Neural cell (in vitro differentiated cells): ENCODE results near the gene CALHM1. TPM values are rescaled to one million over a fixed set of nuclear protein-coding genes. Genes with fewer than 3 reads are reported as not detected.

Experiments
- H2AFZ ChIP-seq: fragments of 200-600, 300-800 bp; sonication (generic), shearing (Covaris generic); 2 replicates; pipeline ENCODE4 v1.6.0; 2014; ENCODE audit warnings: low read depth, mild to moderate bottlenecking, antibody characterized with exemption, low read length, moderate library complexity
- H3F3A ChIP-seq: fragments of 200-600 bp; shearing (Covaris generic); 2 replicates; pipeline ENCODE4 v1.6.1; 2016; ENCODE audit warnings: mild to moderate bottlenecking, moderate library complexity, mixed read lengths, antibody characterized with exemption, low read length; ENCODE audit not compliant: insufficient read depth, poor library complexity, severe bottlenecking
- H3K27ac ChIP-seq: fragments of 200-600, 300-800 bp; sonication (generic), shearing (Covaris generic); 2 replicates; pipeline ENCODE4 v1.5.1; 2014; ENCODE audit warnings: mild to moderate bottlenecking, low read length, moderate library complexity
- H3K27me3 ChIP-seq: fragments of 300-800, 200-600 bp; sonication (generic), shearing (Covaris generic); 2 replicates; pipeline ENCODE4 v1.6.0; 2014; ENCODE audit warnings: mild to moderate bottlenecking, low read depth, low read length, moderate library complexity; ENCODE audit not compliant: insufficient read depth
- H3K36me3 ChIP-seq: fragments of 300-800, 200-600 bp; sonication (generic), shearing (Covaris generic); 2 replicates; pipeline ENCODE4 v1.5.1; 2014; ENCODE audit warnings: mild to moderate bottlenecking, antibody characterized with exemption, low read length, moderate library complexity; ENCODE audit not compliant: insufficient read depth
- H3K4me2 ChIP-seq: fragments of 300-800, 200-600 bp; sonication (generic), shearing (Covaris generic); 2 replicates; pipeline ENCODE4 v1.6.0; 2014; ENCODE audit warnings: mild to moderate bottlenecking, low read length
- H3K4me3 ChIP-seq: fragments of 300-800, 200-600 bp; sonication (generic), shearing (Covaris generic); 2 replicates; pipeline ENCODE4 v1.5.1; 2014; ENCODE audit warnings: mild to moderate bottlenecking, low read length, moderate library complexity
- H3K79me2 ChIP-seq: fragments of 200-600 bp; shearing (Covaris generic); replicated peaks from 2 replicates; pipeline ENCODE4 v1.6.0; 2014; ENCODE audit warnings: mild to moderate bottlenecking, low read length, moderate library complexity; ENCODE audit not compliant: insufficient read depth
- H3K9ac ChIP-seq: fragments of 300-800, 200-600 bp; sonication (generic), shearing (Covaris generic); 2 replicates; pipeline ENCODE4 v1.6.1; 2016; ENCODE audit warnings: mild to moderate bottlenecking, low read length, mixed read lengths
- H3K9me2 ChIP-seq: fragments of 200-600 bp; shearing (Covaris generic); 2 replicates; pipeline ENCODE4 v1.6.1; 2016; ENCODE audit warnings: mild to moderate bottlenecking, low read length, mixed read lengths; ENCODE audit not compliant: insufficient read depth
- H3K9me3 ChIP-seq: fragments of 200-600, 300-800 bp; sonication (generic), shearing (Covaris generic); 2 replicates; pipeline ENCODE4 v1.6.1; 2016; ENCODE audit warnings: mild to moderate bottlenecking, mixed run types, low read length, moderate library complexity, mixed read lengths
- H4K20me1 ChIP-seq: fragments of 200-600 bp; shearing (Covaris generic); 2 replicates; pipeline ENCODE4 v1.6.1; 2016; ENCODE audit warnings: mild to moderate bottlenecking, mixed run types; ENCODE audit not compliant: insufficient read depth
- EP300 ChIP-seq: fragments of 450-650 bp; conservative IDR thresholded peaks from 2 replicates; pipeline ENCODE4 v1.6.1; 2014; ENCODE audit warnings: antibody characterized with exemption, mild to moderate bottlenecking, moderate library complexity; ENCODE audit not compliant: poor library complexity, severe bottlenecking
- EZH2 ChIP-seq: fragments of 200-600, 300-800 bp; shearing (Covaris generic), sonication (generic); IDR thresholded peaks from 2 replicates; pipeline ENCODE4 v1.6.1; 2014; ENCODE audit warnings: antibody characterized with exemption, low read length, borderline replicate concordance, mild to moderate bottlenecking; ENCODE audit not compliant: insufficient read depth, poor library complexity, severe bottlenecking
- MXI1 ChIP-seq: fragments of 450-650 bp; conservative IDR thresholded peaks from 2 replicates; pipeline ENCODE4 v1.6.1; 2014; ENCODE audit warnings: antibody characterized with exemption, mild to moderate bottlenecking; ENCODE audit not compliant: poor library complexity, severe bottlenecking
- POLR2AphosphoS5 ChIP-seq: IDR thresholded peaks from 2 replicates; pipeline ENCODE4 v1.6.1; 2012
- RAD21 ChIP-seq: fragments of 450-650 bp; conservative IDR thresholded peaks from 2 replicates; pipeline ENCODE4 v1.6.1; 2014; ENCODE audit warnings: antibody characterized with exemption, mild to moderate bottlenecking, moderate library complexity
- SMC3 ChIP-seq: fragments of 450-650 bp; conservative IDR thresholded peaks from 2 replicates; pipeline ENCODE4 v1.6.1; 2014; ENCODE audit warnings: antibody characterized with exemption, mild to moderate bottlenecking, moderate library complexity; ENCODE audit not compliant: poor library complexity
- TAF1 ChIP-seq: IDR thresholded peaks from 2 replicates; pipeline ENCODE4 v1.6.1; 2012; ENCODE audit warnings: low read depth
- polyA plus RNA-seq: library from polyadenylated mRNA; depleted of rRNA; stranded (reverse); fragments of >200 nt; gene quantifications from 2 replicates; pipeline ENCODE4 v1.2.3, GENCODE V29; 2014
- TF ChIP-seq, protein P1 (sequence below): IDR thresholded peaks from 2 replicates; pipeline ENCODE4 v1.6.1; 2012; ENCODE audit warnings: borderline replicate concordance
- TF ChIP-seq, protein P2 (sequence below): fragments of 450-650 bp; IDR thresholded peaks from 2 replicates; pipeline ENCODE4 v1.5.1; 2014; ENCODE audit warnings: antibody characterized with exemption, mild to moderate bottlenecking, moderate library complexity; ENCODE audit not compliant: poor library complexity, severe bottlenecking

The CALHM1 gene
- polyA plus RNA-seq, 1 donor from 2014 or later = not detected

DNA sequence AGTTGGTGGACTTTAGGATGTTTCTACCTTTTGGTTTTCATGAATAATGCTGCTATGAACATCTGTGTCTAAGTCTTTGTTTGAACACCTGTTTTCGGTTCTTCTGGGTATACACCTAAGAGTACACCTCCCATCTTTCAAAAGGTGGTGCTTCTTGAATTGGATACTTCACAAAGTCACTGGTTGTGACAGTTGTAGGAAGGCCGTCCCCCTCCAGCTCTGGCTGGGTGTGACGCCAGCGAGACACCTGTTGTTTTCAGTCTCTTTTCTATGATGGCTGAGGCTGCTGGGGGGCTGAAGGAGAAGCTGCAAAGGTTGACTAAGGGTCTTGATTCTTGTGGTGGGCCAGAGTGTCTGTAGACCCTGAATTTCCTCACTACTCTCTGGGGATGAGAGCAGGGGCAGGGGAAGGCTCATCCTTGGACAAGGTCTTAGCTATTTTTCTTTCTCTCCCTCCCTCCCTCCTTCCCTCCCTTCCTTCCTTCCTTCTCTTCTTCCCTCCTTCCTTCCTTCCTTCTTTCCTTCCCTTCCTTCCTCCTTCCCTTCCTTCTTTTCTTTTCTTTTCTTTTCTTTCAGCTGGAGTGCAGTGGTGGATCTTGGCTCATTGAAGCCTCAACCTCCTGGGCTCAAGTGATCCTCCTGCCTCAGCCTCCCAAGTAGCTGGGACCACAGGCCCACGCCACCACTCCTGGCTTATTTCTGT is 40.4 kb upstream of the CALHM1 start:
- Histone ChIP-seq H3K27me3 (peaks cover 4% of the 10 kb centered on the region), H3K36me3 (no peaks in the 10 kb centered on the region), H3K9me2 (no peaks in the 10 kb centered on the region), H3K9me3 (no peaks in the 10 kb centered on the region), H3F3A (no peaks in the 10 kb centered on the region), H2AFZ (no peak overlapping the region), H3K9ac (no peak overlapping the region), H3K4me2 (no peak overlapping the region), H3K79me2 (peaks cover 33% of the 10 kb centered on the region), H4K20me1 (no peaks in the 10 kb centered on the region), H3K27ac (no peak overlapping the region), H3K4me3 (no peak overlapping the region)
- no peak for TF ChIP-seq RAD21

DNA sequence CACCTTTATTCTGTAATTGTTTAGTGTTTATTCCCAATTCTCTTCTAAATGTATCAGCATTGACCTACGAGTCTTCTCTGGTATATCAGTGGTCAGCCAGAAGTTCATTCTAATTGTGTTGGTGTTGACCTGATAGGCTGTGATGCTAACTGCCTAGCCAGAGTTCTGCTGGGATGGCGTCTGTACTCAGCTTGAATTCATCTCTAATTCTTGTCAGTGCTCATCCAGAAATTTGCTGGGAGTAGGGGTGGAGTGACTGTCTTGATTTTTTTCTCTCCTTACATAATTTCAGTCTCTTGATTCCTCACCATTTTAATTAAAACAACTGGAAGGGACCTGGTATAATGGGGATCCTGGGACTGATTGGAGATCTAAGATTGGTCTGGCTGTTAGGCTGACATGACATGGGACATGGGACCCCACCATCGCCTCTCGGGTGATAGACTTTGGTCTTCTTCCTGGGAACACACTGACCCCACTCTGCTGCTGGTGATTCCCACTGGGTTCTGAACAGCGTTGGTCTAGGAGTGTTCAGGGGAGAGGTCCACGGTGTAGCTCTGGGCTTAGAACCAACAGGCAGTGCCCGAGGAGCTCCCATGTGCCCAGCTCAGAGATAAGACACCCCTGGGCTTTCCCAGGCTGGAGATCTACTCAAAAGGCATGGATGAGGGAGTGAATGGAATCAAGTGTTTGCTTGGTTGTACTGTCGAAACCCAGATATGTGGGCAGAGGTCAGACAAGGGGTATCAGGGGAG is 38.6 kb upstream of the CALHM1 start:
- H3K9me2 ChIP-seq = no peaks in the 10 kb centered on the region
- no peak overlapping the region for H3K4me2 ChIP-seq
- H3K27me3 ChIP-seq = peaks cover 4% of the 10 kb centered on the region
- H4K20me1 ChIP-seq = no peaks in the 10 kb centered on the region
- H3K9ac ChIP-seq = no peak overlapping the region
- no peak for TF ChIP-seq EP300
- no peak for TF ChIP-seq POLR2AphosphoS5
- no peak for TF ChIP-seq RAD21
- TF ChIP-seq, protein P1, sequence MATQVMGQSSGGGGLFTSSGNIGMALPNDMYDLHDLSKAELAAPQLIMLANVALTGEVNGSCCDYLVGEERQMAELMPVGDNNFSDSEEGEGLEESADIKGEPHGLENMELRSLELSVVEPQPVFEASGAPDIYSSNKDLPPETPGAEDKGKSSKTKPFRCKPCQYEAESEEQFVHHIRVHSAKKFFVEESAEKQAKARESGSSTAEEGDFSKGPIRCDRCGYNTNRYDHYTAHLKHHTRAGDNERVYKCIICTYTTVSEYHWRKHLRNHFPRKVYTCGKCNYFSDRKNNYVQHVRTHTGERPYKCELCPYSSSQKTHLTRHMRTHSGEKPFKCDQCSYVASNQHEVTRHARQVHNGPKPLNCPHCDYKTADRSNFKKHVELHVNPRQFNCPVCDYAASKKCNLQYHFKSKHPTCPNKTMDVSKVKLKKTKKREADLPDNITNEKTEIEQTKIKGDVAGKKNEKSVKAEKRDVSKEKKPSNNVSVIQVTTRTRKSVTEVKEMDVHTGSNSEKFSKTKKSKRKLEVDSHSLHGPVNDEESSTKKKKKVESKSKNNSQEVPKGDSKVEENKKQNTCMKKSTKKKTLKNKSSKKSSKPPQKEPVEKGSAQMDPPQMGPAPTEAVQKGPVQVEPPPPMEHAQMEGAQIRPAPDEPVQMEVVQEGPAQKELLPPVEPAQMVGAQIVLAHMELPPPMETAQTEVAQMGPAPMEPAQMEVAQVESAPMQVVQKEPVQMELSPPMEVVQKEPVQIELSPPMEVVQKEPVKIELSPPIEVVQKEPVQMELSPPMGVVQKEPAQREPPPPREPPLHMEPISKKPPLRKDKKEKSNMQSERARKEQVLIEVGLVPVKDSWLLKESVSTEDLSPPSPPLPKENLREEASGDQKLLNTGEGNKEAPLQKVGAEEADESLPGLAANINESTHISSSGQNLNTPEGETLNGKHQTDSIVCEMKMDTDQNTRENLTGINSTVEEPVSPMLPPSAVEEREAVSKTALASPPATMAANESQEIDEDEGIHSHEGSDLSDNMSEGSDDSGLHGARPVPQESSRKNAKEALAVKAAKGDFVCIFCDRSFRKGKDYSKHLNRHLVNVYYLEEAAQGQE = no peak
- TF ChIP-seq, protein P2, sequence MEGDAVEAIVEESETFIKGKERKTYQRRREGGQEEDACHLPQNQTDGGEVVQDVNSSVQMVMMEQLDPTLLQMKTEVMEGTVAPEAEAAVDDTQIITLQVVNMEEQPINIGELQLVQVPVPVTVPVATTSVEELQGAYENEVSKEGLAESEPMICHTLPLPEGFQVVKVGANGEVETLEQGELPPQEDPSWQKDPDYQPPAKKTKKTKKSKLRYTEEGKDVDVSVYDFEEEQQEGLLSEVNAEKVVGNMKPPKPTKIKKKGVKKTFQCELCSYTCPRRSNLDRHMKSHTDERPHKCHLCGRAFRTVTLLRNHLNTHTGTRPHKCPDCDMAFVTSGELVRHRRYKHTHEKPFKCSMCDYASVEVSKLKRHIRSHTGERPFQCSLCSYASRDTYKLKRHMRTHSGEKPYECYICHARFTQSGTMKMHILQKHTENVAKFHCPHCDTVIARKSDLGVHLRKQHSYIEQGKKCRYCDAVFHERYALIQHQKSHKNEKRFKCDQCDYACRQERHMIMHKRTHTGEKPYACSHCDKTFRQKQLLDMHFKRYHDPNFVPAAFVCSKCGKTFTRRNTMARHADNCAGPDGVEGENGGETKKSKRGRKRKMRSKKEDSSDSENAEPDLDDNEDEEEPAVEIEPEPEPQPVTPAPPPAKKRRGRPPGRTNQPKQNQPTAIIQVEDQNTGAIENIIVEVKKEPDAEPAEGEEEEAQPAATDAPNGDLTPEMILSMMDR = no peak
- TF ChIP-seq TAF1 = no peak
- TF ChIP-seq MXI1 = no peak
- no peak for TF ChIP-seq SMC3
- no peak for TF ChIP-seq EZH2
- H3K9me3 ChIP-seq = no peaks in the 10 kb centered on the region
- H3K4me3 ChIP-seq = peak overlapping the region; percentile 43
- no peak overlapping the region for H3K27ac ChIP-seq
- H2AFZ ChIP-seq = no peak overlapping the region
- H3K36me3 ChIP-seq = no peaks in the 10 kb centered on the region
- no peaks in the 10 kb centered on the region for H3F3A ChIP-seq
- peaks cover 33% of the 10 kb centered on the region for H3K79me2 ChIP-seq
